ENCODE measurements around the gene TMPRSS13. TPM values are rescaled to one million over a fixed set of nuclear protein-coding genes. Genes with fewer than 3 reads are reported as not detected.

Gene TMPRSS13
- total RNA-seq, 2 donors from 2014 or later = 1.1 TPM; not detected in 1

DNA sequence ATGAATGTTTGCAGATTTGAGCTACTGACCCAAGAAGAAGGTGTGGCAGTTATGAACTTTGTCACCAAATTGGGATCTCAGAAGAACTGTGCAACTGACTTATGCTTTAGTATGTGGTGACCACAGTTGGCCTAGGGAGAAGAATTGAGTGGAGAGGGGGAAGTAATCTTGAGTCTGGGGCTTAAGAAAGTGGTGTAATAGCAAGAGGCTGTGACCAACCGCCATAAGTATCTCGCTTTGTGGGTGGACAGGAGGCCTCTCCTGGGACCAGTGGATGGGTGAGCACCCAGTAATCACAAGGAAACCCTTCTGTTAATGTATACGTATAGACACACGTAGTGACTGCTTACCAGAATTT, 44.3 kb upstream of the TMPRSS13 start:
- ATAC-seq (ENCODE audit: insufficient number of reproducible peaks, low FRiP score, low read depth) (no peak), DNase-seq (ENCODE audit: low spot score) (no peak)

DNA sequence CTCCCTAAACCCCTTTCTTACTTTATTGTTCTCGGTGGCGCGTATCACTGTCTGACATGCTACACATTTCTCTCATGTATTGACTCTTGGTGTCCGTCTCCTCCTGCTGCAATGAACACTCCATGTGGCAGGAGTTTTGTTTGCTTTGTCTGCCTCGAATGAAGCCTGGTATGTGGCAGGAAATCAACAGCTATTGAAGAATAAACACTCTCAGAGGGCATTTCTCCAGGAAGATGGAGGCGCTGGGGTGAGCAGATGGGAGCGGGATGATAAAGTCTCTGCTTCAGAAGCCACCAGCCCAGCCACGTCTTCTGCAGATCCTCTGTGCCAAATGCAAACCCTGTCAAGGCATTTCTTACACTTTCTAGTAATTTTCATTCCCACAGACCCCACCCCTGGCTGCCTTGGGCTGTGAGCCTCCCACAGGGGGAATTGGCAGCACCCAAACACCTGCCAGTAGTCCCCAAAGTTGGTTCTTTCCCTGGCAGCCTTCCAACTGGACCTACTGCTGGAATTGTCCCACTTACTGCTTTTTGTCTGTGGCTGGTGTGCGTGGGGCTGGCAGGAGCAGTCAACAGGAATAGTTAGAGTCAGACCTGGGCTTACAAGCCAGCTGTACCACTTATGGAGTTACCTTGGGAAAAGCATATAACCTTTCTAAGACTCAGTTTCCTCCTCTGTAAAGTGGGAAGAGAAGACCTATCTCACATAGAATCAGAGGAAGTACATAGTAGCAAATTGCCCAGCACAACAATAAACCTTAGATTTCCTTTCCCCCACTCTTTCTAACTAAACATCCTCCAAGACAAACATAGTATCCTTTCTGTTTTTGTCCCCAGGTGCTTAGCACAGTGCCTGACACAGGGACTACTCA, 43.7 kb upstream of the TMPRSS13 start:
- TF ChIP-seq CTCF (IDR thresholded peaks at IDR 0.05) = no peak
- H3K4me3 ChIP-seq = no peak overlapping the region
- no peaks in the 10 kb centered on the region for H3K9me3 ChIP-seq
- ATAC-seq (ENCODE audit: insufficient number of reproducible peaks, low FRiP score, low read depth) (no peak), DNase-seq (ENCODE audit: low spot score) (no peak)
- H3K27ac ChIP-seq = no peak overlapping the region
- H3K27me3 ChIP-seq (replicated peaks; ENCODE audit: insufficient read depth) = no peaks in the 10 kb centered on the region
- H3K4me1 ChIP-seq (ENCODE audit: control insufficient read depth in 1 of 2, low read depth in 2 of 2) = peaks cover 0 to 4% of the 10 kb centered on the region in 2 donors
- H3K36me3 ChIP-seq = no peaks in the 10 kb centered on the region

More for the DNA sequence above, 44.3 kb upstream of the TMPRSS13 start:
- no peaks in the 10 kb centered on the region for H3K9me3 ChIP-seq
- H3K4me1 ChIP-seq (ENCODE audit: control insufficient read depth in 1 of 2, low read depth in 2 of 2) = peaks cover 0 to 4% of the 10 kb centered on the region in 2 donors
- H3K27me3 ChIP-seq (replicated peaks; ENCODE audit: insufficient read depth) = no peaks in the 10 kb centered on the region
- no peak overlapping the region for H3K4me3 ChIP-seq
- H3K36me3 ChIP-seq = no peaks in the 10 kb centered on the region
- no peak for TF ChIP-seq CTCF (IDR thresholded peaks at IDR 0.05)
- no peak overlapping the region for H3K27ac ChIP-seq

DNA sequence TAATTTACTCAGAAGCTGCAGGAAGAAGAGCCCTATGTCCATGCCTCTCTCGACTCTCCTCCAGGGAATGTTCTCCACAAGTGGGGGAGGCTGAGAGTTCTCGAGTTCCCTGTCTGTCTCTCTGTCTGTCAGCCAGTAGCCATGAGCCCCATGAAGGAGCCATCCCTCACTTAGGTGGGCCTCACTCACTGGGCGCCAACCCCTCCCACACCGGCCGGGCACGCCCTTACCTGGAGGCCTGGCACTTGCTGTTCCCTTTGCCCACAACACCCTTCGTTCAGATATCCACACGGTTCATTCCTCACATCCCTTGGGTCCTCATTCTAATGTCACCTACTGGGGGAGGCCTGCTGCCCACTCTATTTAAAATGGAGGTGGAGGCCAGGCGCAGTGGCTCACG, 42.8 kb upstream of the TMPRSS13 start:
- Histone ChIP-seq H3K27me3 (replicated peaks; ENCODE audit: insufficient read depth) (no peaks in the 10 kb centered on the region), H3K4me1 (ENCODE audit: control insufficient read depth in 1 of 2, low read depth in 2 of 2) (peaks cover 0 to 4% of the 10 kb centered on the region in 2 donors), H3K27ac (no peak overlapping the region), H3K9me3 (no peaks in the 10 kb centered on the region), H3K4me3 (no peak overlapping the region), H3K36me3 (no peaks in the 10 kb centered on the region)
- TF ChIP-seq CTCF (IDR thresholded peaks at IDR 0.05) = no peak
- no peak for DNase-seq (ENCODE audit: low spot score)
- no peak for ATAC-seq (ENCODE audit: insufficient number of reproducible peaks, low FRiP score, low read depth)

- Histone ChIP-seq H3K36me3 (no peaks in the 10 kb centered on the region), H3K4me3 (no peak overlapping the region), H3K27ac (no peak overlapping the region), H3K4me1 (ENCODE audit: control insufficient read depth in 1 of 2, low read depth in 2 of 2) (peaks cover 0 to 4% of the 10 kb centered on the region in 2 donors), H3K9me3 (no peaks in the 10 kb centered on the region), H3K27me3 (replicated peaks; ENCODE audit: insufficient read depth) (no peaks in the 10 kb centered on the region)
- TF ChIP-seq CTCF (IDR thresholded peaks at IDR 0.05) = no peak
- no peak for ATAC-seq (ENCODE audit: insufficient number of reproducible peaks, low FRiP score, low read depth)
- no peak for DNase-seq (ENCODE audit: low spot score)
These were observed 41.3 kb upstream of the TMPRSS13 start for GRCh38 chr11:117970400-117971024.

GRCh38 chr11:117969160-117969991, 40.2 kb upstream of the TMPRSS13 start:
- no peak for DNase-seq (ENCODE audit: low spot score)
- no peak for TF ChIP-seq CTCF (IDR thresholded peaks at IDR 0.05)

More at GRCh38 chr11:117969160-117969991, 40.2 kb upstream of the TMPRSS13 start:
- Histone ChIP-seq H3K27me3 (replicated peaks; ENCODE audit: insufficient read depth) (no peaks in the 10 kb centered on the region), H3K9me3 (no peaks in the 10 kb centered on the region), H3K36me3 (no peaks in the 10 kb centered on the region), H3K4me1 (ENCODE audit: control insufficient read depth in 1 of 2, low read depth in 2 of 2) (peaks cover 0 to 4% of the 10 kb centered on the region in 2 donors), H3K27ac (no peak overlapping the region), H3K4me3 (no peak overlapping the region)
- no peak for ATAC-seq (ENCODE audit: insufficient number of reproducible peaks, low FRiP score, low read depth)
